GM19463 (cell line): ENCODE data around the gene CENPP.

Experiments
- ATAC-seq: cut with Tn5 transposase; IDR thresholded peaks from one replicate; pipeline ENCODE4 v1.9.1; 2021; ENCODE audit warnings: mild to moderate bottlenecking, moderate library complexity; ENCODE audit not compliant: unreplicated experiment

Gene CENPP

DNA sequence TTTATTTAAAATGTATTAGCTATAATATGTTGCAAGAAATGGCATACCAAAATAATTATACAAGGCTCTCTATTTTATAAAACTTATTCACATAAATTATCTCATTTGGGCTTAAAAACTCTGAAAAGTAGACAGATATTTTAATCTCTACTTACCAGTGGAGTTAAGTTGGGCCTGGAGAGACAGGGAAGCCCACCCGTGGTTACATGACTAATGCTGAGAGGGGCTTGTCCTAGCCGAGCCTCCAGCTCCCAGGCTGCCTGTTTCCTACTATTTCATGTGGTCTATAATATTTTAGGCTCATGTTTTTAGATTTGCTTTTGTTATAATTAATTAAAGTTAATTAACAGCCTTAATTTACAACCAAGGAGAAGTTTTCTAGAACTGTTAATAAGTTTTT is 177.4 kb downstream of the CENPP start:
- ATAC-seq, result no peak

DNA sequence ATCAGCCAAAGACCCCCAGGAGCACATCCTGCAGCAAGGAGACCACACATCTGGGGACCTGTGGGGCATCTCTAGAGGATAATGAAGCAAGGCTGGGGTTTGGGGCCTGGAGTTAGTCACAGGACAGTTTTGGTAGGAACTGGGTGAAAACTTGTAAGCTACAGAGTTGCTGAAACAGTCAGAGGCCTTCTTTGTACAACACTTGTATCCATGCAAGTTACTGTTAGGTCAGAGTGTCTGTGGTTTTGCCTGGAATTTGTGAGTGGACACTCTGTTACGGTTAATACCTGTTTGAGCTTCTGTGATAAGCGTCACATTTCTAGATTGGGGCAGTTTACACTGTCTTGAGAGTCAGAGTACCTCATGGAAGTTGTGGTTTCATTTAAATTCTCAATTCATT is 179.1 kb downstream of the CENPP start:
- ATAC-seq, result no peak

DNA sequence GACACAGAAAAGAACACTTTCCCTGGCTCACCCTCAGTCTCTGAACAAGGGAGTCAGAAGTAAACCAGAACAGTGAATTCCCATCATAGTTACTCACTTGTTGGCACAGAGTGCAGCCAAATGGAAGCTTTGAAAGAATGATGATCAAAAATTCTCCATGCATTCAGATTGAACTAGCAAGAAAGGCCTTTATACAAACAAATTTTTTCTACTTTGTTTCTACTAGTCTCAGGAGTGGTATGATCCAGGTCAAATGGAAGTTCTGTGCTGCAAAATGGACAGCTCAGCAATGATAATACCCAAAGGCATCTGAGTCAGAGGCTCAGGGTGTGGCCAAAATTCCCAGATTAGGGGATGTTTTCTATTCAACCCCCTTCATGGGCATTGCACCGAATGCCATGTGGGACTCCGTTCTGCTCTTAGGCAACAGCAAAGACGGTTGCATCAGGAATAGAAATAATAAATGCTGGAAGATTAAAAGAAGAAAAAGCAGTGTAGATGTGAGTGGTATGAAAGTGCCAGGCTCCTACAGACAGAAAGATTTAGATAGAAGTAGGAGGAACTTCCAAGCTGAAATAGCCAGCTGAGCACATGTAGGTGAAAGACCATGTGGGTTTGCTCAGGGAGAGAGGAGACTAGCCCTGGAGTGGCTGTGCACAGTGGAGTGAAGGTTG is 180.6 kb downstream of the CENPP start:
- ATAC-seq, result no peak

DNA sequence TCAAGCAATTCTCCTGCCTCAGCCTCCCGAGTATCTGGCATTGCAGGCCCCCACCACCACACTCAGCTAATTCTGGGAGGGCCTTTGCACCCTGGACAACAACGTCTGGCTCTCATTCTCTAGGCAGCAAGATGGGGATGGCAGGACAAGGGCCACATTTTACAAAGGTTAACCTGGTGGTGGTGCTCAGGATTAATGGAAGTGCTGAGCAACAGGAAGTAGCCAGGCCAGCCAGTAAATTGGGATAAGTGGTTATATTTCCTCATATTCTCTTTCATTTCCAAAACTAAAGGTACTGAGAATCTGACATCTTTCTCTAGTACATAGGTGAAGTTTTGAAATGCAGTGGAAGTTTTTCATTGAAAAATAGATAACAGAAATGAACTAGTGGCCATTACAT is 181.3 kb downstream of the CENPP start:
- no peak for ATAC-seq

DNA sequence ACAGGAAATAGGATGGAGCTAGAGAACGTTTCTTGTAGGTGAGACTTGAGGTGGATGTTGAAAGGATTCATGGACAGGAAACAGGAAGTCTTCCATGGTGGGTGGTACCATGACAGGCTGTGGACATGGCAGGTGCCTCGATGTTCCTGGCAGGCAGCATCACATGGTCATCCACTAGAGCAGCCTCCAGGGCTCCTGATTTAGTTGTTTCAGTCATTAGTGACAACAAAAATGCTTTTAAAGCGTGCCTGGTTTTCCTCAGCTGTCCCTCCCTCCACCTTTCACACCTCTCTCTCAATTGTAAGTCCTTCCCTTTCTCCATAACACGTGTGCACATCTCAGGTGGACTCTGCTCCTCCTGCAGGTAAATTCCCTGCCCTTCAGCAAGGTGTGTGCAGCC is 181.7 kb downstream of the CENPP start:
- ATAC-seq, result no peak

DNA sequence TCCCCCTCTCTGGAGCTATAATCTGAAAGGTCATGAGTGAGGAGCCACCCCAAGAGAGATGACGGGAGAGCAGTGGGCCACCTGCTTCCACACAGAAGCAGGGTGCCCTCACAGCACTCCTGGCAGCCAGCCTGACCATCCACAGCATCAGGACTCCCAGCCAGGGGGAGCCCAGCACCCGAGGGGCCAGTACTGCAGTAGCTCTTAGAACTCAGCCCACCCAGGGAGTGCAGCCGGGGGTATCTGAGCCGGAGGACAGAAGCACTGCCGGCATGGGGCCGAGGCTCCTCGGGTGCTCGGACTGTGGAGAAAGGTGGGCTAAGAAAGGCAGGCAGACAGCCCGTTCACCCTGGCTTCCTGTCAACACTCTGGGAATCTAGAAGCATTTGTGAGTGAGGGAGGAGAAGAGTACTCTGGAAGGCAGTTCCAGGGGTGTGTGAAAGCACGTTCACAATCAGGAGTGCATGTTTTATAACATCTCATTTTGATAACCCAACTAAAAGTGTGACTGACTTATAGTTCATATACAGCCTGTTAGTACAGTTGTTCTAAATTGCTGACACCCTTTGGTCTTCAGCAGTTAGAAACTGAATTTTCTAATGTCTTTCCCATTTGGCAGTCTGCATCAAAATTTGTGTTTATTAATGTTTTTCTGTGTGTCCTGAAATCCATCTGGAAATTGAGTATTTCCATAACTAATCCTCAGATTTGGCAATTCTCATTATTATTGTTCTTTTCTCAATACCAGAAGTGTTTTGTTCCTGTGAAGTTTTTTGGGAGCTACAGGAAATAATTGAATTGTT is 182.5 kb downstream of the CENPP start:
- no peak for ATAC-seq

DNA sequence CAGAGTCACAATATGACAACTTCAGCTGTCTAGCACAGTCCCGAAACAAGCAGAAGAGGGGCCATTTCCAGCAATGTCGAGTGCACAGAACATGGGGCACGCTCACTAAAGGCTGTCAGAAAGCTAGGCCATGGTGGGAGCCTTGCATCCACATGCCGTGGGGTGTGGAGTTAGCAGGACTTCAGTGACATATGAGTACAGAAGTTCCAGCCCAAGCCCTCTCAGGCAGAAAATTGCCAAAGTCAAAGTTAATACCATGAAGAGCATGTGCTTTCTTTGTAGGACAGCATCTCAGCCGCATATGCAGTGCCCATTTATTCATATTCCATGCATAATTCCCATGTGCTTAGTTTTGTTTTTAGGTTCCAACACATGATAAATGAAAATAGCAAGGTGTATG is 183.3 kb downstream of the CENPP start:
- no peak for ATAC-seq

DNA sequence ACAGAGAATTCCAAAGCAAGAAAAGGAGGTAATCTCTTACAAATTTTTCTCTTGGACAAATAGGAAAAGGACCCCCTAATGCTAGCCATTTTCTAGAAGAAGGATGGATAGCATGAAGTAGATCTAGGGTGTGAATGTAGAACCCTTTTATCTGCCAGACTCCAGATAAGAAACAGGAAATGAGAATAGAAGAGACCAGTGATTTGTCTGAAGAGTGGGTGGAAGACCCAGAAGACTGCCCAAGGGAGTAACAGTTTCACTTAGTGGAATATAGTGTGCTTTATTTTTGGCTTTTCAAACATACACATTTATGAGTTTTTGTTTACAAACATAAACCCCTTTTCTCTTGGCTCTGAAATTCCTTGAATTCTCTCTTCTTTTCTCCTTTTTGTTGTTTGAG is 185.0 kb downstream of the CENPP start:
- no peak for ATAC-seq

DNA sequence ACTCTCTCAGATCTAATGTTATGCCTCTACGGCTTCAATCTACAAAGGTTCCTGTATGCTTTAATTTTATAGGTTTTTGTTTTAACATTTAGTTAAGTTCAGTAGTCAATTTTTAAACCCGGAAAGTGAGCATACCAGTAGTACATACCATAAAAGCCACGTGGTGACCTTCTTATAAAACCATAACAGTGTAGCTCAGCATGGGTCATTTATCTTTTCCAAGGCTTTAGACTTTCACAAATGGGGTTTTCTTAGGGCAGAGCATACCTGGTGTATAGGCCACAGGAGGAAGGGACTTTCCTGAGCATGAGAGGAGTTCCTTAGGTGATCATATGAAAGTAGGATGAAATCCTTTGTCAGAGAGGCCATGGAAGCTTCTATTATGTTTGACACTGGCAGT is 186.9 kb downstream of the CENPP start:
- no peak for ATAC-seq

DNA sequence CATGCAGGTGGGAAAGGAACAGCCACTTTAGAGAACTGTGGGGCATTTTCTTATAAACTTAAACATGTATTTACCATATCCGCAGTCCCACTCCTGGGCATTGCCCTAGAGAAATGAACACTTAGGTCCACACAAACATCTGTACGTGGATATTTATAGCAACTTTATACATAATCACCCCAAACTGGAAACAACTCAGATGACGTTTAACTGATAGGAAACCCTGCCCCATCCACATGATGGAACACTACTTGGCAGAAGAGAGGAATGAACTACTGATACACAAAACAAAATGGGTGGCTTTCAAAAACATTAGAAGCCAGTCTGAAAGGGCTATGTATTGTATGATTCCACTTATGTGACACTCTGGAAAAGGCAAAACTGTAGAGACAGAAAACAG is 187.6 kb downstream of the CENPP start:
- ATAC-seq, result no peak

DNA sequence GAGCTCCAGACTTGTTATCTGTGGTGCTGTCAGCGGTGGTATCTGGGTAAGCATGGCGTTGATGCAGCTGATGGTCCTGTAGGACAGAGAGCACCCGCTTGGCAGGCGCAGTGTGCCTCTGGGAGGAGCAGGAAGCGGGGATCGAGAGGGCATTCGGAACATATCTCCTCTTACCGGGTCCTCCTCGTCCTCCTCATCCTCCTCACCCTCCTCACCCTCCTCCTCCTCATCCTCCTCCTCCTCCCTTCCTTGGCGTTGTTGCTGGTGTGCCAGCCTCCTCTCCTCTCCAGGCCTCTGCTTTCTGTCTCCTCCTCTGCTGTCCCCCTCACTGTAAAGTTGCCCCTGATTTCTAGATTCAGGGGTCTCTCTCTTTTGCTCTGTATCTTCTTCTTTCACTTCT is 188.9 kb downstream of the CENPP start:
- no peak for ATAC-seq

DNA sequence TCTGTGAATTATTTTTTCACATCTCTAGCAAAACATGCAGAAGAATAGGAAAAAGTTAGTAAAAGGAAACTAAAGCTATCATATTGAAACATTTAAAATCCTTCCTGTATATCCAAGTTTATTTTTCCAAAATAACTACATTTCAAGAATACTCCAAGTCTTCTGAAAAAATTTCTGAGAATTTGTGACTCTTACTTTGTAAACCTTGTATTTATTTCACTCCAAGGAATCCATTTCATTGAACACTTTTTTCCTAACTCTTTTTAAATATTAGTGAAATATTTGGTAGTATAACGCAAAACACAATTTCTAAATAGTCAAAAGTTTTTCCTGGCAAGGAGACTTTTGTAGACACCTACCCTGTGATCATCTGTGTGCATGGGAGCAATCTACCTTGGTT is 190.8 kb downstream of the CENPP start:
- ATAC-seq, result no peak

DNA sequence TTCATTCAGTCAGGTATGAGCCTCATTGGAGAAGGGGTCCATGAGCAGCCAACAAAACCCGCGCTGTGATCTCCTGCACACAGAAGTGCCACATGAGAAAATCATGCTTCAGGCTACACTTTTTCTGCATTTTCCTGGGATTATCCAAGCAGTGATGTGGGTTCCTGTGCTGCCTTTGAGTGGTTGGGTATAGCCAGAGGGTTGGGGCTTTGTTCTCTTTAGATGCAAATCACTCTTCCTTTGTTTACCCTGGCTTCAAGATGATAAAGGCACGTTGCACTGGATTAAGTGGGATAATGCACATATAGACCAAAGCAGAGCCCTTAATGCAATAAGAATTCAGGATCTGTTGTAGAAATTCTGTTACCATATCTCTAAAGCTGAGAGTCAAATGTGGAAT is 191.3 kb downstream of the CENPP start:
- no peak for ATAC-seq

DNA sequence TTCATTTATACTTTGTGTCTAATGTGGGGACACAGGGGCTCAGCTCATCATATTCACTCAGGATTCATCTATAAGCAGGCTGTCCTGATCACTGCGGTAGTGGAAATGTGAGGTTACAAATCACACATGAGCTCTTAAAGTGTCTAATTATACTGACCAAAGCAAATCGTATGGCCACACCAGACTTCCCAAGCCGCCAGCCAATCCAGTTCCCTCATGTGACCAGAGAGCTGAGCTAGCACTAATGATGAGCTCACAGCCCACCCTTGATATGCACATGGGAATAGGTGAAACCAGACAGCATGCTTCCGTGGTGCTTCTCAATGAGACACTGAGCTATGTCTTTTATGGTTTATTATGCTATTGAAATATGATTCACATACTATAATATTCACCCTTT is 192.4 kb downstream of the CENPP start:
- ATAC-seq, result no peak

DNA sequence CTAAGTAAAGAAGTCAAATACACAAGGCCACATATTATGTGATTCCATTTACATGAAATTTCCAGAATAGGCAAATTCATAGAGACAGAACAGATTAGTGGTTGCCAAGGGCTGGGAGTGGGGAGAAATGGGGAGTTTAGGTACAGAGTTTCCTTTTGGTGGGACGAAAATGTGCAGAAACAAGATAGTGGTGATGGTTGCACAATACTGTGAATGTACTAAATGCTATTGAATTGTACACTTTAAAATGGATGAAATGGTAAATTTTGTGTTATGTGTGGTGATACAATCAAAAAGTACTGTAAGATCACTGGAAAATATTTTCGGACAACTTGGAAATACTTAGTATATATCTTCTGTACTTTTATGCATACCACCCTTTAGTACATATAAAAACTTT is 195.1 kb downstream of the CENPP start:
- ATAC-seq, result no peak

DNA sequence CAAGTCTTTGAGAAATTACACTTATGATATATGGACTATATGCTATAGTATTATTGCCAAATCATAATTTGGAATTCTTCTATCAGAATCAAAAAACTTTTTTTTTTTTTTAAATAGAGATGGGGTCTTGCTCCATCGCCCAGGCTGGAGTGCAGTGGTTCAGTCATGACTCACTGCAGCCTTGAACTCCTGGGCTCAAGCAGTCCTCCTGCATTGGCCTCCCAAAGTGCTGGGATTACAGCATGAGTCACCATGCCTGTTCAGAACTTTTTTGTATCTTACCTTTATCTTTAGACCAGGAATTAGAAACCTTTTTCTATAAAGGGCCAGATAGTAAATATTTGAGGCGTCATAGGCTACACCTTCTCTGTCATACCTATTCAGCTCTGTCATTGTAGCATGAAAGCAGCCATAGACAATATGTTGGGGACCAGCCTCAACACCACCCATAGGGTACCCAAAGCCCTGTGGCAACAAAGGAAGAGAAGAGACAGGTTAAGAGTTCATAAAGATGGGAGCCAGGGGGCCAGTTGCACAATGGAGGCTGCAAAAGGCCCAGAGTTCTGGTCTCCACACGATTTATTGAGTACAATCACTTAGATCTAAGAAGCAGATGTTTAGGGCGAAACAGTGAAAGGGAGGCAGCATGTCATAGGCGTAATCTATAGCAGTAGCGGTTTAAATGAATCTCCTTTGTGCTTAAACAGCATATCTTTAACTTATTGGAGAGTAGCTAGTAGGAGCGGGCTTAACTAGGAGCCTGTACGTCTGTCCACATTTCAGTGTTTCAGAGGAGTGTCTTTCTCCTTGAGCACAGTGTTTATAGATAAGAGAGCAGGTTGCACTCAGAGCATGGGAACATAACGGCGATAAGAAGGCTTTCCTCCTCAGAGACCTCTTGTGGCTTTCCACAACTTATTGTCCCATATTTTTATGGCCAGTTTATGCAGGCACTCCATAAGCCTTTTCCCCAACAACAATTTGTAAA is 197.5 kb downstream of the CENPP start:
- ATAC-seq, result no peak

DNA sequence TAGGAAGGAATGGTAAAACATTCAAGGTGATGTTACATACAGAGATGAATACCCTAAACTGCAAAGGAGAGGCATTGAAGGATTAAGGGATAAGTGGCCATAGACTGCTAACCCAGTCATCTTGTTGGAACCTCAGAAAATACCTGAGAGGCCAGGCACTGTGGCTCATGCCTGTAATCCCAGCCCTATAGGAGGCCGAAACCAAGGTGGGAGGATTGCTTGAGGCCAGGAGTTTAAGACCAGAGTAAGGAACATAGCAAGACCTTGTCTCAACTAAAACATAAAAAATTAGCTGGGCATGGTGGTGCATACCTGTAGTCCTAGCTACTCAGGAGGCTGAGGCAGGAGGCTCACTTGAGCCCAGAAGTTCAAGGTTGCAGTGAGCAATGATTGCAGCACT is 199.1 kb downstream of the CENPP start:
- ATAC-seq, result no peak

DNA sequence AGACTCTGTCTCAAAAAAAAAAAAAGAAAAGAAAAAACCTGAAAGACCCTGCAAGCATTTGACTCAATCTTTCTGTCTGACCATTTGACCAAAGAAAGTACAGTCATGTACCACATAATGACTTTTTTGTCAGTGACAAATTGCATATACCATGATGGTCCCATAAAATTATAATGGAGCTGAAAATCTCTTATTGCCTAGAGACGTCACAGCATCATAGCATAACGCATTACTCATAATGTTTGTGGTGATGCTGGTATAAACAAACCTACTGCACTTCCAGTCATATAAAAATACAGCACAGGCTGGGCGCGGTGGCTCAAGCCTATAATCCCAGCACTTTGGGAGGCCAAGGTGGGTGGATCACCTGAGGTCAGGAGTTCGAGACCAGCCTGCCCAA is 199.6 kb downstream of the CENPP start:
- no peak for ATAC-seq

DNA sequence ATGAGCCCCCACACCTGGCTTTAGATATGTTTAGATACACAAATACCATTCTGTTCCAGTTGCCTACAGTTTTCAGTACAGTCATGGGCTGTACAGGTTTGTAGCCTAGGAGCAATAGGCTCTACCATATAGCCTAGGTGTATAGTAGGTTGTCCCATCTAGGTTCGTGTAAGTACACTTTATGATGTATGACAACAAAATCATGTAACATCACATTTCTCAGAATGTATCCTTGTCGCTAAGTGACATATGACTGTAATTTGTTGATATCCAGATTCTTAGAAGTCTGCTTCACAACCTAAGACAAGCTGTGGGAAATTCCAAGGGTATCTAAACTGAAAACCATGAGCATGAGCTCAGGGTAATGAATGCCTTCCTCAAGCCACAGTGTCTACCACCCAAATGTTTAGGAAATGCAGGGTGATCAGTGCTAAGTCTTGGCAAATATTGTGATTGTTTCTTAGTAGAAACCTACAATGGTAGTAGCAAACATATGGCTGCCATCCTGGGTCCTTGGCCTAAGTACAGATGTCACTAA is 201.6 kb downstream of the CENPP start:
- ATAC-seq, result no peak

DNA sequence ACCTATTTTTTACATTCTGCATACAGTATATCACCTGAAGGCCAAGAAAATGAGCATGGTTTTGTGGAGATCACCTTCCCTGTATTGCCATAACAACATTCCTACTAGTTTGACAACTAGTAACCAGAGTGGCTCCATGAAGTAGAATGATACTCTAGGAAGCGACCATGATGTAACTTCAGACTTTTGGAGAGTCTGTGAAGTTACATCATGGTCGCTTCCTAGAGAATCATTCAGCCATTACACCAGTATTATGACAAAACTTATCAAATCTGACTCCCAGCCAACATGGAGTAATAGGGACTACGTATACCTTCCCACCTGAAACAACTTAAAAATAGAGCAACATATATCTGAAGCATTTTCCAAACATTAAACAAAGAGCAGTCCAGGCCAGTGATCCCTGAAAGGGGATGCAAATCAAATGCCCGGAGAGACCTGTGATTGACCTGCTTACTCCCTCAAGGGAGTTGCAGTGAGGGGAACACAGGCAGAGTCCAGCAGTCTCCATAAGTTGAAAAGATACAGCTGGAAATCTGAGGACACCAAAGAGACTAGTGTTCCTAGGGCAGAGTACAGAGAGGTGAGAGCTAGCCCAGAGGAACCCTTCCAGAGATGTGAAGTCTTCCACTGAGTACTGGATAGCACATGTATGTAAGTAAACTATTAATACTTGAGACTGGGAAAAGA is 202.2 kb downstream of the CENPP start:
- no peak for ATAC-seq

DNA sequence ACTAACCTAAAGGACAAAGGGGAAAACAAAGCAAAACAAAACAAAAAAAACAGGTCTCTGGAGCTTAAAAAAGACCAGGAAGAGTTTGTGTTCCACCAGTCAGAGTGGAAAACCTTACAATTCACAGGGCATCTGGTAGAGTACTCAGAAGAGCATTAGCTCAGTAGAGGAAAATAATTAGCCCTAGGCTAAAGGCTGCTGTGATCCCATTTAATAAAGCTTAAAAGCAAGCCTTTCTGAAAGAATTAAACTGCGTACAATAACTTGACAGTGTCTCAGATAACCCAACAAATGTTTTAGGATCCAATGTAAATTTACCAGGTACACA is 202.7 kb downstream of the CENPP start:
- no peak for ATAC-seq
